HepG2 (cell line): Measurements from ENCODE around the gene HOXA6. TPM values are rescaled to one million over a fixed set of nuclear protein-coding genes. Genes with fewer than 3 reads are reported as not detected.

Experiments
- ATAC-seq: fragments of 200-7000 bp; cut with Tn5 transposase; 3 replicates; pipeline ENCODE4 v1.9.1; 2020; ENCODE audit warnings: mild to moderate bottlenecking, moderate library complexity
- BruUV-seq: library from RNA; stranded (reverse); fragments of 400-500 nt; replicated peaks from 2 replicates; lab custom pipeline; 2021; lab: Mats Ljungman, UMichigan
- CTCF ChIA-PET: fragments of 300-600 bp; formaldehyde crosslinking; extraction: SDS; loops from one replicate; lab custom pipeline; 2021; ENCODE audit warnings: low total read pairs, inconsistent platforms, low intra/inter-chr PET ratio; lab: Yijun Ruan, JAX
- POLR2A ChIA-PET: fragments of 350-600 bp; sonication (Branson Sonifier 250); formaldehyde crosslinking; loops from one replicate; lab custom pipeline; 2020; ENCODE audit warnings: antibody characterized with exemption, inconsistent platforms; lab: Yijun Ruan, JAX
- DNase-seq: peaks from one replicate; pipeline ENCODE4 v3.0.0-alpha.2; 2015; ENCODE audit warnings: low spot score
- FAIRE-seq: peaks from 3 replicates; lab custom pipeline; 2011; peaks lifted over from hg19 to GRCh38; lab: Jason Lieb, UNC
- H2AFZ ChIP-seq: one replicate; pipeline ENCODE4 v1.6.1; 2011; ENCODE audit warnings: low read length, inconsistent platforms
- H3K27ac ChIP-seq: fragments of 300-600 bp; 3 replicates; pipeline ENCODE4 v1.8.0; 2011; ENCODE audit warnings: mixed run types, mild to moderate bottlenecking, mixed read lengths, low read length, inconsistent platforms; ENCODE audit not compliant: insufficient read depth; ENCODE audit errors: extremely low read length
- H3K27me3 ChIP-seq, 2 experiments: fragments of 200-600 bp in 1 of 2; 2 replicates in 1 of 2; 3 replicates in 1 of 2; pipeline versions ENCODE4 v1.6.0 to v1.8.0; 2011; ENCODE audit warnings: low read length in 2 of 2, mild to moderate bottlenecking in 2 of 2, moderate library complexity in 2 of 2, inconsistent platforms in 1 of 2; ENCODE audit not compliant: insufficient read depth in 2 of 2, control insufficient read depth in 1 of 2
- H3K36me3 ChIP-seq, 2 experiments: fragments of 200-600 bp in 1 of 2; replicated peaks in 1 of 2; 2 replicates in 1 of 2; 3 replicates in 1 of 2; pipeline versions ENCODE4 v1.5.1 to v1.8.0; 2011; ENCODE audit warnings: low read length in 2 of 2, inconsistent platforms in 1 of 2; ENCODE audit not compliant: insufficient read depth in 2 of 2, control insufficient read depth in 1 of 2
- H3K4me1 ChIP-seq: 2 replicates; pipeline ENCODE4 v1.5.1; 2012; ENCODE audit warnings: low read length, inconsistent platforms; ENCODE audit not compliant: insufficient read depth
- H3K4me2 ChIP-seq: 2 replicates; pipeline ENCODE4 v1.6.0; 2011; ENCODE audit warnings: low read depth, low read length, inconsistent platforms
- H3K4me3 ChIP-seq, 3 experiments: fragments of 200-600 bp in 1 of 3; sonication (generic), shearing (Covaris generic) in 1 of 3; replicated peaks in 1 of 3; 2 replicates each; pipeline ENCODE4 v1.5.1; 2011 to 2016; ENCODE audit warnings: low read length in 3 of 3, inconsistent platforms in 2 of 3, low read depth in 2 of 3, mild to moderate bottlenecking in 2 of 3, control low read depth in 1 of 3, mixed read lengths in 1 of 3; ENCODE audit not compliant: insufficient read depth in 1 of 3
- H3K79me2 ChIP-seq: one replicate; pipeline ENCODE4 v1.6.1; 2011; ENCODE audit warnings: low read length, inconsistent platforms; ENCODE audit not compliant: insufficient read depth
- H3K9ac ChIP-seq: 2 replicates; pipeline ENCODE4 v1.6.0; 2011; ENCODE audit warnings: mild to moderate bottlenecking, low read depth, low read length, inconsistent platforms; ENCODE audit not compliant: insufficient read depth
- H3K9me3 ChIP-seq: 2 replicates; pipeline ENCODE4 v1.5.1; 2012; ENCODE audit warnings: mild to moderate bottlenecking, low read length
- H4K20me1 ChIP-seq: 2 replicates; pipeline ENCODE4 v1.6.0; 2011; ENCODE audit warnings: inconsistent platforms, mild to moderate bottlenecking, low read length, moderate library complexity; ENCODE audit not compliant: insufficient read depth
- HNF1A ChIP-seq, 2 experiments: sonication (generic) in 1 of 2; formaldehyde crosslinking in 1 of 2; IDR thresholded peaks; 2 replicates each; pipeline versions ENCODE4 v1.4.0 to v1.6.1; 2016 to 2020; ENCODE audit warnings: borderline replicate concordance in 1 of 2, low read depth in 1 of 2, mild to moderate bottlenecking in 1 of 2, missing genetic modification reagents in 1 of 2
- IRX3 ChIP-seq: sonication (generic); formaldehyde crosslinking; IDR thresholded peaks from 2 replicates; pipeline ENCODE4 v1.8.1; 2023; ENCODE audit warnings: mild to moderate bottlenecking, low read depth, missing genetic modification reagents, borderline replicate concordance
- SNRNP70 ChIP-seq: fragments of 200-400 bp; formaldehyde crosslinking; IDR thresholded peaks from 2 replicates; pipeline ENCODE4 v1.6.1; 2017; ENCODE audit warnings: mild to moderate bottlenecking, low read depth, low read length, moderate library complexity
- TAF1 ChIP-seq: sonication (generic); formaldehyde crosslinking; IDR thresholded peaks from 2 replicates; pipeline ENCODE4 v1.4.0; 2020; ENCODE audit warnings: missing genetic modification reagents
- ZNF296 ChIP-seq: sonication (generic); formaldehyde crosslinking; conservative IDR thresholded peaks from 2 replicates; pipeline ENCODE4 v1.5.0; 2020; ENCODE audit warnings: mild to moderate bottlenecking, missing genetic modification reagents
- ZNF607 ChIP-seq: sonication (generic); formaldehyde crosslinking; IDR thresholded peaks from 2 replicates; pipeline ENCODE4 v1.5.1; 2020; ENCODE audit warnings: missing genetic modification reagents, mild to moderate bottlenecking, borderline replicate concordance
- ZNF891 ChIP-seq: sonication (generic); formaldehyde crosslinking; IDR thresholded peaks from 2 replicates; pipeline ENCODE4 v1.5.0; 2020; ENCODE audit warnings: mild to moderate bottlenecking, missing genetic modification reagents
- ZSCAN22 ChIP-seq: sonication (generic); formaldehyde crosslinking; IDR thresholded peaks from 2 replicates; pipeline ENCODE4 v1.4.0; 2020; ENCODE audit warnings: mild to moderate bottlenecking, missing genetic modification reagents
- WGBS: methylation state at CpG from one replicate; pipeline ENCODE4 v1.1.6; 2017; ENCODE audit warnings: low lambda C conversion rate; 5-methylcytosine and 5-hydroxymethylcytosine counted together
- in situ Hi-C: cut with HindIII; loops from 2 replicates; pipeline ENCODE4 v1.10.0; 2017; ENCODE audit warnings: low pct_unique_long_range_greater_than_20kb; ENCODE audit not compliant: extremely low pct_ligation_motif_present
- intact Hi-C: fragments of 100-400 bp; cut with micrococcal nuclease; formaldehyde crosslinking; loops from one replicate; pipeline ENCODE4 v1.10.0; 2022; ENCODE audit not compliant: unreplicated experiment
- polyA plus RNA-seq, 8 experiments: library from polyadenylated mRNA; depleted of rRNA in 3 of 8; stranded (reverse) in 7 of 8; unstranded in 1 of 8; fragments of >200 nt; fragmentation: Illumina TruSeq in 4 of 8; extraction: Trizol in 4 of 8; gene quantifications; 2 replicates each; pipeline versions ENCODE4 v1.2.1 to v1.2.3, GENCODE V29; 2011 to 2016; ENCODE audit warnings: low read depth in 4 of 8, missing spikeins in 1 of 8, mixed read lengths in 1 of 8; ENCODE audit not compliant: insufficient read depth in 1 of 8
- total RNA-seq, 5 experiments: library from RNA; depleted of rRNA; stranded (reverse); fragments of >200 nt; fragmentation: Illumina TruSeq; extraction: Trizol; gene quantifications; 2 replicates each; pipeline ENCODE4 v1.2.3, GENCODE V29; 2016; ENCODE audit warnings: low read depth in 1 of 5
- TF ChIP-seq, protein P1 (sequence below): sonication (generic); formaldehyde crosslinking; IDR thresholded peaks from 2 replicates; pipeline ENCODE4 v1.5.1; 2020; ENCODE audit warnings: missing genetic modification reagents, mild to moderate bottlenecking, borderline replicate concordance
- TF ChIP-seq, protein P2 (sequence below): sonication (generic); formaldehyde crosslinking; IDR thresholded peaks from 2 replicates; pipeline ENCODE4 v1.4.0; 2020; ENCODE audit warnings: missing genetic modification reagents

The HOXA6 gene
- total and polyA plus RNA-seq, 2 of the 13 experiments (the other 11 are each of a cell fraction or from before 2014, with no cell fraction given), result 1.3 to 1.5 TPM

DNA sequence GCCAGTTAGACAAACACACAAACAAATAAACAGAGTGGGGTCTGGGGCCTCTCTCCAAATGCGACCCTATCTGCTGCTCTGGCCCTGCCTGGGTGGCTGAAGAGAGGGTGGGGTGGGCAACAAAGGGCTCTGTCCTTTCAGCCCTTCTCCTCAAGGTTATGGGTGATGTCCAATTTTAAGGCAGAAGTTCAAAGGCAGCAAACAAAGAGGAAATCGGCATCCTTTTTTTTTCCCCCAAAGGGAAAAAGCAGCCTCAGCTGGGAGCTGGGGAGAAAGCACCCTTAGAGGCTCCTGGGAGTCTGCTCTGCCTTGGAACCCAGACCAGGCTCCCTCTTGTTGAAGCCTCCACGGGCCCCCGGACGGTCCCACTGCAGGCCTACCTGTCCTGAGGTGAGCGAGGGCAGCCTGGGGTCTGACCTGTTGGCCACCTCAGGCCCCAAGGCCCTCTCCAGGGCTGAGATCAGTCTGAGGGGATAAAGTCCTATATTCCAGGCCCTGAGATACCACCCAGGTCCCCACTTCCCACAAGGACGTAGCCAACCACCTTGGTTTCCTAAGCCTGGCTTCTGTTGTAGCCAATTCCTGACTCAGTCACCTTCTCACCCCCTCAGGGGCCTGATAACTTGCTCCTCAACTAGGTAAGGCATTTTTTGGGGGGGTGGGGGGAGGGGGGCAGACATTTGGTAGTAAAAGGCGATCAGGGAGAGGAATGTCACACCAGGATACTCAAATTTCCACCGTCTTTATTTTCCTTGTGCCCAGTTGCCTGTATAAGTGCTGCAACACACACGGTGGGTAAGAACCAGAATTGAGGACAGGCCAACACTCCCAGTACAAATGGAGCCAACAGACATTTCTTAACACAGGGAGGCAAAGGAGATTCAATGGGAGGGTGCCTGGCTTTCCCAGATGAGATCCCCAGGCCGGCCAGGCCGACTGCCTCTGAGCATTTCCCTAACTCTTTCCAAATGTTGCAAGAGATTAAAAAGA lies 33.2 kb upstream of the HOXA6 start:
- H3K79me2 ChIP-seq, result no peaks in the 10 kb centered on the region
- no peak for TF ChIP-seq HNF1A (IDR thresholded peaks at IDR 0.05; ENCODE audit: low read depth)
- no peak for TF ChIP-seq HNF1A (CRISPR knock-in tag; IDR thresholded peaks at IDR 0.05; ENCODE audit: borderline replicate concordance)
- TF ChIP-seq TAF1 (CRISPR knock-in tag), result no peak
- no peak for TF ChIP-seq IRX3 (CRISPR knock-in tag)
- TF ChIP-seq ZSCAN22, result no peak
- TF ChIP-seq, protein P1, sequence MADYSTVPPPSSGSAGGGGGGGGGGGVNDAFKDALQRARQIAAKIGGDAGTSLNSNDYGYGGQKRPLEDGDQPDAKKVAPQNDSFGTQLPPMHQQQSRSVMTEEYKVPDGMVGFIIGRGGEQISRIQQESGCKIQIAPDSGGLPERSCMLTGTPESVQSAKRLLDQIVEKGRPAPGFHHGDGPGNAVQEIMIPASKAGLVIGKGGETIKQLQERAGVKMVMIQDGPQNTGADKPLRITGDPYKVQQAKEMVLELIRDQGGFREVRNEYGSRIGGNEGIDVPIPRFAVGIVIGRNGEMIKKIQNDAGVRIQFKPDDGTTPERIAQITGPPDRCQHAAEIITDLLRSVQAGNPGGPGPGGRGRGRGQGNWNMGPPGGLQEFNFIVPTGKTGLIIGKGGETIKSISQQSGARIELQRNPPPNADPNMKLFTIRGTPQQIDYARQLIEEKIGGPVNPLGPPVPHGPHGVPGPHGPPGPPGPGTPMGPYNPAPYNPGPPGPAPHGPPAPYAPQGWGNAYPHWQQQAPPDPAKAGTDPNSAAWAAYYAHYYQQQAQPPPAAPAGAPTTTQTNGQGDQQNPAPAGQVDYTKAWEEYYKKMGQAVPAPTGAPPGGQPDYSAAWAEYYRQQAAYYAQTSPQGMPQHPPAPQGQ (CRISPR knock-in tag), result no peak
- TF ChIP-seq, protein P2, sequence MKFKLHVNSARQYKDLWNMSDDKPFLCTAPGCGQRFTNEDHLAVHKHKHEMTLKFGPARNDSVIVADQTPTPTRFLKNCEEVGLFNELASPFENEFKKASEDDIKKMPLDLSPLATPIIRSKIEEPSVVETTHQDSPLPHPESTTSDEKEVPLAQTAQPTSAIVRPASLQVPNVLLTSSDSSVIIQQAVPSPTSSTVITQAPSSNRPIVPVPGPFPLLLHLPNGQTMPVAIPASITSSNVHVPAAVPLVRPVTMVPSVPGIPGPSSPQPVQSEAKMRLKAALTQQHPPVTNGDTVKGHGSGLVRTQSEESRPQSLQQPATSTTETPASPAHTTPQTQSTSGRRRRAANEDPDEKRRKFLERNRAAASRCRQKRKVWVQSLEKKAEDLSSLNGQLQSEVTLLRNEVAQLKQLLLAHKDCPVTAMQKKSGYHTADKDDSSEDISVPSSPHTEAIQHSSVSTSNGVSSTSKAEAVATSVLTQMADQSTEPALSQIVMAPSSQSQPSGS (CRISPR knock-in tag), result no peak
- TF ChIP-seq SNRNP70, result no peak
- no peak for TF ChIP-seq ZNF607 (CRISPR knock-in tag)
- no peak for TF ChIP-seq ZNF296
- TF ChIP-seq ZNF891 (CRISPR knock-in tag), result no peak
- TF ChIP-seq, all 625 proteins: peak for 0
- Histone ChIP-seq H3K4me1 (peaks cover 38% of the 10 kb centered on the region), H3K4me3 (peak overlapping the region in 2 of 3 experiments; percentile 40 to 62; a peak in 2 of 6 replicates), H3K4me2 (peak overlapping the region; percentile 83; the same call in 1 of the 2 replicates), H3K9ac (no peak overlapping the region), H3K36me3 (no peaks in the 10 kb centered on the region), H3K27me3 (peaks cover 23 to 88% of the 10 kb centered on the region in 2 experiments), H3K9me3 (no peaks in the 10 kb centered on the region), H4K20me1 (peaks cover 6% of the 10 kb centered on the region; the same call in 1 of the 2 replicates), H2AFZ (no peak overlapping the region), H3K27ac (no peak overlapping the region)
- no peak for FAIRE-seq
- in situ Hi-C loops (no loop called here), intact Hi-C loops (no loop called here)
- DNase-seq, result no peak
- CTCF ChIA-PET, result no interaction called here
- 66% methylated on average over 12 of the region's 12 CpGs for WGBS
- no TSS peak for BruUV-seq
- POLR2A ChIA-PET, result no interaction called here
- no peak for ATAC-seq
